ENCODE measurements around the gene FBXO44.
A peak's percentile ranks its signal among the peaks of the same experiment; 100 is the strongest.

FBXO44 gene

GRCh38 chr1:11664336-11665065 is 9.8 kb downstream of the FBXO44 start:
- DNase-seq, result peak; percentile 84

GRCh38 chr1:11668516-11668915 is 13.8 kb downstream of the FBXO44 start:
- no peak for DNase-seq

- DNase-seq, result no peak
Measured at GRCh38 chr1:11670747-11671146, 16.1 kb downstream of the FBXO44 start.

- no peak for DNase-seq
Measured at GRCh38 chr1:11671205-11671543, 16.5 kb downstream of the FBXO44 start.

- no peak for DNase-seq
Measured at GRCh38 chr1:11671544-11672286, 17.0 kb downstream of the FBXO44 start.

- no peak for DNase-seq
Measured at GRCh38 chr1:11673089-11673769, 18.6 kb downstream of the FBXO44 start.

GRCh38 chr1:11674488-11674887 is 19.8 kb downstream of the FBXO44 start:
- no peak for DNase-seq

GRCh38 chr1:11675325-11675724 is 20.6 kb downstream of the FBXO44 start:
- no peak for DNase-seq

GRCh38 chr1:11676386-11677103 is 21.9 kb downstream of the FBXO44 start:
- DNase-seq, result no peak

- no peak for DNase-seq
Measured at GRCh38 chr1:11678442-11678841, 23.8 kb downstream of the FBXO44 start.

- DNase-seq, result no peak
Measured at GRCh38 chr1:11680270-11681070, 25.8 kb downstream of the FBXO44 start.

GRCh38 chr1:11681071-11681771 is 26.5 kb downstream of the FBXO44 start, which contains the start of gene MAD2L2:
Gene MAD2L2 (minus strand): TSS chr1:11681148. CDS start chr1:11680601, 547 bp downstream.
- DNase-seq, result peak; percentile 96

GRCh38 chr1:11682287-11682771 is 27.7 kb downstream of the FBXO44 start:
- DNase-seq, result no peak

GRCh38 chr1:11682799-11683198 is 28.1 kb downstream of the FBXO44 start:
- no peak for DNase-seq

- DNase-seq, result no peak
Measured at GRCh38 chr1:11684070-11684469, 29.4 kb downstream of the FBXO44 start.

GRCh38 chr1:11685210-11685752 is 30.6 kb downstream of the FBXO44 start:
- no peak for DNase-seq

- no peak for DNase-seq
Measured at GRCh38 chr1:11688506-11688905, 33.8 kb downstream of the FBXO44 start.

GRCh38 chr1:11690397-11691301 is 36.0 kb downstream of the FBXO44 start:
- DNase-seq, result no peak

- no peak for DNase-seq
Measured at GRCh38 chr1:11691302-11691914, 36.7 kb downstream of the FBXO44 start, which contains the start of gene DRAXIN. Gene DRAXIN (plus strand): TSS chr1:11691710. CDS start chr1:11706259, 14,549 bp downstream.
